HG02870 (cell line): ENCODE results near the gene LARGE1.

Experiments used
- ATAC-seq: cut with Tn5 transposase; IDR thresholded peaks from one replicate; pipeline ENCODE4 v1.9.1; 2021; ENCODE audit warnings: mild to moderate bottlenecking, moderate library complexity; ENCODE audit not compliant: unreplicated experiment

Gene LARGE1

DNA sequence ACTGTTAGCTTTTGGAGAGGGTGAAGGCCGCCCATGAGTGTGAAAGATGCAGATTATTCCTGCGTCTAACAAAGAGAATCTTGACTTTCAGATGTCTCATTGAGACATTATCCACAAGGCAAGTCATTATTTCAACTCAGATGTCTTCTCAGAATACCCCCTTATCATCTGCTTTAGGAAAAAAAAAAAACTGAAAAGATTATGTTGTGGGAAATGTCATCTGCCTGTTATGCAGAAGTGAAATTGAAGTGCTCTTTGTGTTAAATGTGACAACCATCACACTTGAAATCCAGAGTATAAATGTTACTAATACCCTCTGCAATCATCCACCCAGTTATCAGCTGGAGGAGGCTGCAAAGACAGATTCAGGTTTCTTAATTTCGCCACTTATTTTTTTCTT is 239.6 kb downstream of the LARGE1 start:
- ATAC-seq: no peak

DNA sequence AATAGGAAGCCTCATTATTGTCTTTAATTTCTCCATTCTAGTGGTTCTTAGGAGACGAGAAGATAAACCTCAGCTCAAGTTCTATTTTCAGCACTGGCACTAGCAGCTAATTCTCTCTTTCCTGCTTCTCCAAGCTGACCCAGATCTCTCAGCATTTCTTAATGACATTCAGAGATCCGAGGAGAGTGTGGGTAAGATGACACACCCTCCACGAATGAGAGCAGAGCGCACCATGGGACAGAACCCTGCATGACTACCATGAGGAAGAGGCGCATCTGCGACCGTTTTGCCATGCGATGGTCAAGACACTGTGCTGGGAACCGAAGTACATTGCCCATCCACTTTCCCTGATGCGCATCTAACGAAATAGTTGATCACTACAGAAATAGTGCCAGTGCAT is 241.8 kb downstream of the LARGE1 start:
- ATAC-seq: no peak

DNA sequence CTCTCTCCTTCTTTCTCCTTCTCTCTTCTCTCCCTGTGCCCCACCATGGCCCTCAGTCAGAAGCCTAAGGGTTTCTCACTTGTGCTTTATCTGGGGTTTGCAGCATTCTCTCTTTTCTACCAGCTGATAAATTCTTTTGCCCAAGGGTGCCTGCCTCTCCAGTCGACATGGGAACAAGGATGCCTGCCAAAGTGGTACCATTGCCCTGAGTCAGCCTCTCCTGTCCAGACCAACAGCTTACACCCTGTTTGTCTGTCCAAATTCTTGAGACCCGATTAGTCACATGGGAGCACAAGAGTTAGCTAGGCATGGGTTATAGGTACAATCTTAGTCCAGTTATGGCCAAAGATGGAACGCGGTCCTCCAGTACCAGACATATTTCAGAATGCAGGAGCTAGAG is 242.7 kb downstream of the LARGE1 start:
- ATAC-seq: no peak

DNA sequence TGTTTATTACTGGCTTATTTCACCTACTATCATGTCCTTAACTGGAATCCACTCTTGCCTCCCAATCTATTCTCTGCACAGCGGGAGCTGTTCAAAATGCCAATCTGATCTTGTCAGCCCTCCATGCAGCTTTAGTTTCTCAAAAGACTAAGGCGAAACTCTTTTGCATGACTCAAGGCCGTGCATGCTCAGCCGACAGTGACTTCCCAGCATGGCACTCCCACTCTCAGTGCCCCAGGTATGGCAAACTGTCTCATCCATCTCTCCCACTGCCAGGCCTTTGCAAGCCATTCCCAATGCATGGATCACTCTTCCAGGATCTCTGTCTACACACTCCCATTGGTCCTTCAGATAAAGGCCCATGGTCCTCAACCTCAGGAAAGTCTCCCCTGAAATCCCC is 245.9 kb downstream of the LARGE1 start:
- ATAC-seq: no peak

DNA sequence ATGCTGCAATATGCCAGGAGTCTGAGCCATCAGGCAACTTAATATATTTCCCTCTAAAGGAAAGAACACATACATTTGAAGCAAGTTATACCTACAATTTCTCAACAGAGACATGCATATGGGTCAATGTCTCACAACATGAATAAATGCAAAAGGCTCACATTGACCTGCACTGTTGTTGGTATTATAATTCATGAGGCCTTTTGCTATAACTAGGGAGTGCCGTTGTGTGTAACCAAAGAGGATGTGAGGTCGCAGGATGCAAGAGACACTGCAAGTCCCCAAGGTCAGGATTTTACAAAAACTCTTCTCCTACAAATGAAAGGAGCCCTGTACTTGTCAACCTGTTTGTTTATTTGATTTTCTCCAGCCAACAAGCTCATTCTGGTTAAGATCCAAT is 250.5 kb downstream of the LARGE1 start:
- ATAC-seq: no peak

DNA sequence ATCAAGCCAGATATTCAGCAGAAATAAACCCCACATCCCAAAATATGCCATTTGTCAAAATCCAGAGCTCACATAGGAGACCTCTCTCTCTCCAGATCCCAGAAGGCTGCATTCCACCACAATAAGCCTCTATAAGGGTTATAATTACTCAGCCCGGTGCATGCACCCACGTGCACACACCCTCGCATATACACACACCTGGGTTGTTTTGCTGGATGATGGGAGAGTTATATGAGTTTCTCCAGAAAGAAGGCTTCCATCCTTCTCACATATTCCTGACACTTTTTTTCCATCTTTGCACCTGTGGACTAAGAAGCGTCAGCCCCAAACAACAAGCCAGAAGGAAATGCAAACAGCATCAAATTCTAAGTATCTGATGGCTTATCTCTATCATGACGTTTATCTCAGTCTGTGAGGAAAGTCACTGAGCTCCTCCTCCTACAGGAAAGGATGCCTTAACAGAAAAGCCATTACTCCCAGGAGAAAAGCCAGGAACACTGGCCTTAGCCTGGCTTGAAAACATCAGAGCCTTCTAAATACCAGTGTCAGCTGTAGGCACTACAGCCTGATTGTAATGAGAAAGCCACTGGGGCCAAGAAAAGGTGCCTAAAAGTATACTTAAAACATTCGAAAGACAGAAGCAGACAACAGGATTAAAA is 253.2 kb downstream of the LARGE1 start:
- no peak for ATAC-seq

DNA sequence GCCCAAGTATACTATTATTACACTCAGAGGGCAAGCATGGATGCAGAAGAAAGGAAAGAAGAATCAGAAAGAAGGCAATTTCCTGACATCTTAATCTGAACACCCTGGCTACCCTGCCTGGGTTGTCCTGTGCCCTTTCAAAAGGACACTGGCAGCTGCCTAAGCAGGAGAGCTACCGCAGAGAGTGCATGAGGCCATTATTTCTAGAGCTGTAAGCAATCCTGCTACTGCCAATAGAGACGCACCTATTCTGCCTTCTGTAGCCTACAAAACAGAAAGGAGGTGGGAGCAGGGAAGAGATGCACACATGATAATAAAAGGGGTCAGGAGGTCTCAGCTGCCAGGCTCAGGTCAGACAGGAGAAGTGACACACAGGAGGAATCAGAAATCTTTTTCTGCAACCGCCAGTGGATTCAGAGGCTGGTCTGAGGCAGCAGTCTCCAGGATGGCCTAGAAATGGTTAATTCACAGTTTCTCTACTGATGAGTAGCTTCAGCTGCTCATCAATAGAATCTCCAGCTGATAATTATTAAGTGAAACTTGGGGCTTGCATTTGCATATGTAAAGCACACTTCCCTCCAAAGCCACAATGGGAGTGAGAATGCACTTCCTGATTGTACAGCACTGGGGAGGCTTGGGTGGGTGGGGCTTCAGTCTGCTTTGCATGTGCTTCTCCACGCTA is 253.9 kb downstream of the LARGE1 start:
- no peak for ATAC-seq

DNA sequence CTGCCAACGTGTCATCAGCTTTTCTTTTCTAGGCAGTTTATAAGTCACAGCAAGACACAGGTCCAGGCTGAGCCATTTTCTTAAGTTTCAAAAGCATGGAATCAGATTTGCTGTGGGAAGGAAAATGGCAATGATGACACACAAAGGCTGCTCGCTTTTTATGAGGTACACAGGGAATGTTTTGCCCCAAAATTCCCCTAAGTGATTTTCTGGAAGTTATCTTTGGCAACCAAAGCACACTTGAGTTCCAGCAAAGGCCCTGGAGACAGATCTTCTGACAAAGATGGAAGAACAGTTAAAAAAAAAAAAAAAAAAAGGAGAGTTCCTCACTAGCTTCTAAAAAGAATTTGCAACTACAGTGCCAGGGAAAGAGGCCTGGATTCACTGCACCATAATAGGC is 260.8 kb downstream of the LARGE1 start:
- ATAC-seq: no peak

DNA sequence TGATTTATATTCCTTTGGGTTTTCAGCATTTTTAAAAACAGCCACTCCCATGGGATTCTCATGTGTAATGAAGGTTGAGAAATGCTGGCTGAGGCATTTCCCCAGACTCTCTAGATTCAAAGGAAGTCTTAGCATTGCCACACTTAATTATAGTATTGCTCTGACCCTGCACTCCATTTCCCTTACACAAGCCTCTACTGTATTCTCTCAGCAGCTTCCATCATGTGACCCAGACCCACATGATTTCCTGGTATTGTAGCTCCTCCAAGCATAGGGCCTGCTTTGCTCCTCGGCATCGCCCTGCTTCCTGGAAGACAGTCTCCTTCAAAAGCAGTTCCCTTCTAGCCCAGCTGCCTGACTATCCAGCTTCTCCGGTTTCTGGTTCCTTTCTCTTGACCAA is 261.5 kb downstream of the LARGE1 start:
- ATAC-seq: no peak

DNA sequence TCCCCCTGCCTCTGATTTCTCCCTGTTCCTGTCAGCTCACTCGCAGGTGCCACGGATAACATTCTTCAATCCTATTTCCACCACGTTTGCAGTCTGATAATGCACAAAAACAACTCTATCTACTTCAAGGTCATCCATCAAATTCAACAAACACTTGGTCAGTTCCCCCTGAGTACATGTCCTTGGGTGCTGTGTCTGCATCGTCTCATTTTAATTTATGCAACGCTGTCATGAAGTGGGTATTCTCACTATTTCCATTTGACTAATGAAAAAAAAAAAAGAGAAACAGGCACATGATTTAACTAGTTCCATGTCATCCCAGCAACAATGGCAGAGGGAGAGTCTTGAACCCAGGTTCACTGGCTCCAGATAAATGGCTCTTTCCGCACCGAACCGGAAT is 262.6 kb downstream of the LARGE1 start:
- no peak for ATAC-seq

DNA sequence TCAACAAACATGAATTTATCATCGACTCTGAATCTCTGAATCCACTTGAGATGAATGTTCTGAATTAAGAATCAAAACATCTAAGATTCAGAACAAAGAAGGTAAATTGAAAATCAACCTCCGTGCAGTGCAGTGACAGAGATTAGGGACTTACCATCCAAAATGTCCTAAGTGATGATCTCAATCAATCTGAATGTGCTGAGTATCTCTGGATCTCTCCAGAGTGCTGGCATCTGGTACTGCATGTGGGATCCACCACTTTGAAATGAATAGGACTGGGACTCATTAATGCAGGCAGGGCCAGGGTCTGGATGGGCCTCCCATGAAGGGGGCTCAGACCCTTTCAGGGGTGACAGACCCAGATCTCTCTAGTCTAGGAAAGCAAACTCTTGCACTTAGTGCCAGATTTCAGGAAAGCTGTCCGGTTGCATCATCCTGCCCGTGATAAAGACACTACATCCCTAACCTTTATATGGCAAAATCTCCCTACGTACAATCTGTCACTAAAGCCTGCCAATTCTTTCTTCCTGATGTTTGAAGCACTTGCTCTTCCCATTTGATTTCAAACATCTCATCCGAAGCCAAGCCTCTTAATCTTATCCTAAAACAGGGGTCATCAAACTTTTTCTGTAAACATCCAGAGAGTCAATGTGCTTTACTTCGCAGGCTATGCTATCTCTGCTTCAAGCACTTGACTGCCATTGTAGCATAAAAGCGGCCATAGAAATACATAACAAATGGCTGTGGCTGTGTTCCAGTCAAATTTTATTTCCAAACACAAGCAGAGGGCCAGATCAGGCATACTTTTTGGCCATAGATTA is 263.3 kb downstream of the LARGE1 start:
- ATAC-seq: no peak

DNA sequence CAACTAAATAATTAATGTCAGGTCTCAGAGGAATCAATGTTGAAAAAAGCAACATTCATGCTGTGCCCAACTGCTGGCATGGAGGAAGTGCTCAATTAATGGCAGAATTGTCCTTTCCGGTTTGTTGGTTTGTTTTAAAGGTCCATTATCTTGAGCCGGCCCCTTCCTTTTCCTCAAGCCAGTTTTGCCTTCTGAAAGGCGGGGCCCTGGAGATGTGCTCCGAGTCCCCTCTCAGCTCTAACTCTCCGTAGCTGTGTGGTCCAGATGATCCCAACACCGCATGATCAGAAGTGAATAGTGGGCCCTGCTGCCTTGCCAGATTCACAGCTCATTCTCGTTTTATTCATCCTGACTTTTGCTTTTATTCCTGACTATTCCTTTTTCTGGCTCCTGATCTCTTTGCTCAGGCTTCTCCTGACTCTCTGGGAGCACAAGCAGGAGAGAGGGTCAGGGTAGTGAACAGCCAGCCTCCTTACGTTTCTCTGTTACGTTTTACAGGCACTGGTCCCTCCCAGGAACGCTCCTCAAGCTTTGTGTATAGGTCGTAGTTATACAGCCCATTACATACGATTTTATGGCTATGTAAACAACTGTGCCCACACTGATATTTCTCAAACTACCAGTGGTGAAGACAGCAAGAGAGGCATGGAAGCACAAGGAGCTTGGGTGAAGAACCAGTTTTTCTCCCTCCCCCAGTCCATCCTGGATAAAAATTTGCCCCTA is 265.9 kb downstream of the LARGE1 start:
- no peak for ATAC-seq

DNA sequence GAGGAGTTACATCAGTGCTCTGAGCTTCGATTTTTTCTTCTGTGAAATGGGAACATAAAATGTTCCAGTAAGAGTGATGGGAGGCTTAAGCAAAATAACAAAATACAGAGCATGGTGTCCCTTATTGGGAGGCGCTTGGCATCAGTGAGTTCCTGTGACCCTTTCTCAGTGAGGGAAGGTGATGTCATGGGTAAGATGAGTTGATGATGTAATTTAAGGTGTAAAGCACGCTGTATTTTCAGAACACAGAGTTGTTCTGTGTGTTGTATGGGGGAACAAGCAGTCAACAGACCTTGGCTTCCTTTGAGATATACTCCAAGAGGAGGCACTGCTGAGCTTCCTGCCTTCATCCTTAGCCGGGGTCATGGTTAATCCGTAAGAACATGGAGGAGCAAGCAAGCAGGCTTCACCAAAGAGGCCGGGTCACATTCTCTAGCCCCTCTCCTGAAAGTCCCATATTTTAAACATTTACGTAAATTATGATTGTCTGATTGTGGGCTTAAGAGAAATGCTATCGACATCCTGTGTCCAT is 266.7 kb downstream of the LARGE1 start:
- no peak for ATAC-seq

DNA sequence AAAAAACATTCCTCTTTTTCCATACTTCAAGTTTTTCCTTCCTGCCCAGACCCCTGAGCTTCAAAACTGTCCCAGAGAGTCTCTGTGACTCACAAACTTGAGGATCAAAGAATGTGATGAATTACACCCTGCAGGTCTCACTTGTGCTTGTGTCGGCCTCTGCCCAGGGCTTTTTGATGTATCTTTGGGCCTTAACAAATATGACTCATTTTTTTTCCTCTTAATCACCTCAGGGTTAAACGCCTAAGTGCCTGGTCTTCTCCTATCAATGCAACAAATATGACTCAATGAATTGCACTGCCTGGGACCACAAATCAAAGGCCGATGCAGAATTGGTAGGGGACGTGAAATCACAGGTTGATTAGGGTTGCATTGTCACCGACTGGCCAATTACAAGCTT is 267.7 kb downstream of the LARGE1 start:
- no peak for ATAC-seq

DNA sequence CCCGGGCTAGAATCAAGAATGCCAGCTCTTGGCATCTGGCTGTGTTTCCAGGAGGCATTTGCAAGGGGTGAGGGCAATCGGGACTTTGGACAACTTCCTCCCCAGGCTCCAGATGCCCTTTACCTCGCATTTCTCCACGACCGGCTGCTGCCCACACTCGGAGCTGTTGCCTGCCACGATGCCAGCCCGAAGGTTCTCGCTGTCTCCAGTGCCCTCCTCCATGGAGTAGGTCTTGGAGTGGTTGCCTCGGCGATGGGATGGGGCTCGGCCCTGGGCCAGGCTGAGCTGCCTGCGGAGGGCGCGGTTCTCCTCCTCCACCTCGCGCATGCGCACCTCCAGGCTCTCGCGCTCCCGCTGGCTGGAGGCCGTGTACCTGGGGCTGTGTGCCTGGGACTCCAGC is 270.0 kb downstream of the LARGE1 start:
- no peak for ATAC-seq

DNA sequence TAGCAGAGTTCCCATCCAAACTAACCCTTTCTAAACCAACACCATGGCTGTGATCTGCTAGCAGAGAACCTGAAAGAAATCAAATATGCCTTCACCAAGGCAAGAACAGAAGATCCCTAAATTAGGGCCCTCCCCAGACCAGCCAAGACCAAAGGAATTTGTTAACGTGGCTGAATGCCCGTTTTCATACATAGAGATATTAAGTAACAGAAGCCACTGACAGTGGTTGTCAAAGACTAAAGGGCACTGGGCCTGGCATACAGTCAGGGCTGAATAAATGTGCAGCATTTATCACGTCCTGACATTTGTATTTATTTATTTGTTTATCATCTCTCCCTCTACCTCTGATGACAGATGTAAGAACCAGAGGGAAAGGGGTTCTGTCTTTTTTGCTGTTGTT is 271.8 kb downstream of the LARGE1 start:
- no peak for ATAC-seq

DNA sequence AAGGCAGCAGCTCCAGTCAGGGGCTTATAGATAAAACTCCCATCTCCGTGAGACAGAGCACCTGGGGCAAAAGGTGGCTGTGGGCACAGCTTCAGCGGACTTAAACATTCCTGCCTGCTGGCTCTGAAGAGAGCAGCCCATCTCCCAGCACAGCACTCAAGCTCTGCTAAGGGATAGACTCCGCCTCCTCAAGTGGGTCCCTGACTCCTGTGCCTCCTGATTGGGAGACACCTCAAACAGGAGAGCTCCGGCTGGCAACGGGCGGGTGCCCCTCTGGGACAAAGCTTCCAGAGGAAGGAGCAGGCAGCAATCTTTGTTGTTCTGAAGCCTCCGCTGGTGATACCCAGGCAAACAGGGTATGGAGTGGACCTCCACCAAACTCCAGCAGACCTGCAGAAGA is 279.4 kb downstream of the LARGE1 start:
- ATAC-seq: no peak

DNA sequence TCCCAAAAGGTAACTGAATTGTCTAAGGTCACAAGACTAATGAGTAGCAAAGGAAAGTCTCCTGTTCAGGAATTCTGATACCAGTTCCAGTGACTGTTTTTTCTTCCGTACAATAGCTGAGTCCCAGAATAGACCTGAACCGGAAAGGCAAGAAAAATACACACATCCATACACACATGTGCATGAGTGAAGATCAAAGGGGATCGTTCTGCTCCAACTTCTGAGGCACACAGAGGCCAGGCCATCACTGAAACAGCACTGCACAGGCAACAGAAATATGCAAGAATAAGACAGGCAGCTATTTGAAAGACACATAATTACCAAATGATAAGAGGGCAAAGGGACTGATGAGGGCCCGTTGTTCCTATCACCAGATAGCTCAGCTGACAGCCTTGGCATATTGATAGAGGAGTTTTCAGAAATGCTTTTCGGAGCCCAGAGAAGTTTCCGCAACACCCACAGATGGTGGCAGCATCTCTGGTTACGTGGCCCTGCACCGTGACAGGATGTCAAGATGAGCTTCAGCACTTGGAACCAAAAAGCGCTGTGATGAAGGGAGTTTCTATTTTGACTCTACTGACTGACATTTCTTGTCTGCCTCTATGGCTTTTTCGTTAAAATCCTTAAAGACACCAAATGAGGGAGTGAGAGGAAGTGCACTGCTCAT is 280.6 kb downstream of the LARGE1 start:
- no peak for ATAC-seq

DNA sequence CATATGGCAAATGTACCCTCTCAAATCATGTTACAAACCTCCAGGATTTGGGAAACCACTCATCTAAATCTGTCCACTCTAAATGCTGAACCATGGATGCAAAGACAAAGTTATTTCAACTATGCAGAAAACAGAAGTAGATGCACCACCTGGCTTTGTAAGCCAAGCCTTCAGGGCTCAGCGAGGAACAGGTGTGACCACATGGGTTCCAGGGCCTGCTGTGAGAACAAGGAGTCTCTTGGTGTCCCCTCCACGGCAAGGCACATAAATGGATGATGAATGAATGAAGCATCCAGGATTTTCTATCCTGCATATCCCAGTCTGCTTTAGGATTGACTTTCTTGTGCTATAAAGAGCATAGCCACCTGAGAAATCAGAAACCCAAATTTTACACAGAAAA is 284.5 kb downstream of the LARGE1 start:
- ATAC-seq: no peak

DNA sequence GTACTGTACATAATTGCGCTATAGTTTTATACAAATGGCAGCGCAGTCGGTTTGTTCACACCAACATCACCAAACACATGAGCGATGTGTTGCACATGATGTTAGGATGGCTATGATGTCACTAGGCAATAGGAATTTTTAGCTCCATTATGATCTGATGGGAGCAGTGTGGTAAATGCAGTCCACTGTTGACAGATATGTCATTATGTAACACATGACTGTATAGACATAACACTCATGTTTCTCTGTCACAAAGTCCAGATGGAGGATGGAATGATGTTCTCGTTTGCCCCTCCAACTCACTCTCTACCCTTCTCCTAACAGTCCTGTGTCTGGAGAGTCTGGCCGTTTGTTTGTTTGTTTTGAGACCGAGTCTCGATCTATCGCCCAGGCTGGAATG is 288.5 kb downstream of the LARGE1 start:
- ATAC-seq: no peak

DNA sequence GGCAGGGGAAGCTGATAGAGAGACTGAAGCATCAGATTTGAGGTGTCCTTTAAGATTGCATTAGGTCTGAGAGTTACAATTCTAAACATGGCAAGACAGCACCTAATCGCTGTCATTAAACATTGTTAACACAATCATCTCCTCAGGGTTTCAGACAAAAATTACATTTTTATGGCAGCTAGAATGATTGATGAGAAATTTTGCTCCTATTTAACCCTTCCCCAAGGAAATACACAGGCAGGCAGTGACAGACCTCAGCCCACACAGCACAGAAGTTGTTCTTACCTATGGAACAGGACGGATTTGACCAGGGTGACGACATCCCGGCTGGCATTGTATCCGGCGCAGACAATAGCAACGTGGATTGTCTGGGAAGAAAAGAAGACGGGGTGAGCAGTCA is 294.3 kb downstream of the LARGE1 start:
- no peak for ATAC-seq
